Neuronal stem cell (in vitro differentiated cells): ENCODE measurements around the gene HECW1.

ENCODE experiments used
- DNase-seq: peaks from one replicate; pipeline ENCODE4 v3.0.0-alpha.2; 2013; ENCODE audit warnings: low spot score
- H2AFZ ChIP-seq: one replicate; pipeline ENCODE4 v1.6.1; 2013; ENCODE audit warnings: mild to moderate bottlenecking, low read length, inconsistent platforms
- H2AK5ac ChIP-seq: 2 replicates; pipeline ENCODE4 v1.6.1; 2013; ENCODE audit warnings: low read depth, mild to moderate bottlenecking, inconsistent platforms, low read length, moderate library complexity, mixed read lengths
- H2BK120ac ChIP-seq: 2 replicates; pipeline ENCODE4 v1.6.1; 2013; ENCODE audit warnings: low read depth, mild to moderate bottlenecking, inconsistent platforms, low read length, moderate library complexity, mixed read lengths
- H2BK12ac ChIP-seq: one replicate; pipeline ENCODE4 v1.6.1; 2013; ENCODE audit warnings: low read length, inconsistent platforms
- H2BK15ac ChIP-seq: 2 replicates; pipeline ENCODE4 v1.6.1; 2013; ENCODE audit warnings: mild to moderate bottlenecking, low read length, inconsistent platforms, mixed read lengths
- H2BK5ac ChIP-seq: one replicate; pipeline ENCODE4 v1.6.1; 2013; ENCODE audit warnings: inconsistent platforms, mild to moderate bottlenecking, low read length, moderate library complexity
- H3K14ac ChIP-seq: one replicate; pipeline ENCODE4 v1.6.1; 2013; ENCODE audit warnings: low read length, inconsistent platforms
- H3K18ac ChIP-seq: 2 replicates; pipeline ENCODE4 v1.6.1; 2013; ENCODE audit warnings: low read length, inconsistent platforms
- H3K23ac ChIP-seq: 2 replicates; pipeline ENCODE4 v1.6.1; 2013; ENCODE audit warnings: low read depth, mild to moderate bottlenecking, mixed read lengths, low read length, inconsistent platforms; ENCODE audit not compliant: poor library complexity
- H3K27ac ChIP-seq: replicated peaks from 3 replicates; pipeline ENCODE4 v1.5.1; 2013; ENCODE audit warnings: low read length, inconsistent platforms
- H3K27me3 ChIP-seq, 3 experiments: 2 replicates each; pipeline ENCODE4 v1.6.1; 2013; ENCODE audit warnings: low read length in 3 of 3, mild to moderate bottlenecking in 2 of 3, inconsistent platforms in 1 of 3, low read depth in 1 of 3, mixed read lengths in 1 of 3, moderate library complexity in 1 of 3; ENCODE audit not compliant: control insufficient read depth in 3 of 3, insufficient read depth in 3 of 3
- H3K36me3 ChIP-seq, 2 donors: replicated peaks in 1 of 2; 2 replicates each; pipeline ENCODE4 v1.6.1; 2013; ENCODE audit warnings: low read length in 2 of 2; ENCODE audit not compliant: control insufficient read depth in 2 of 2, insufficient read depth in 2 of 2
- H3K4ac ChIP-seq: 2 replicates; pipeline ENCODE4 v1.6.1; 2013; ENCODE audit warnings: inconsistent platforms, mild to moderate bottlenecking, low read length, moderate library complexity
- H3K4me1 ChIP-seq, 2 donors: 1 replicate in 1 of 2; 2 replicates in 1 of 2; pipeline ENCODE4 v1.6.1; 2013; ENCODE audit warnings: low read length in 2 of 2, low read depth in 1 of 2; ENCODE audit not compliant: control insufficient read depth in 2 of 2, insufficient read depth in 1 of 2
- H3K4me2 ChIP-seq: one replicate; pipeline ENCODE4 v1.6.1; 2013; ENCODE audit warnings: mild to moderate bottlenecking, low read length, inconsistent platforms; ENCODE audit not compliant: insufficient read depth, poor library complexity, severe bottlenecking
- H3K4me3 ChIP-seq, 2 donors: 2 replicates each; pipeline ENCODE4 v1.5.1; 2013; ENCODE audit warnings: low read length in 2 of 2, mild to moderate bottlenecking in 2 of 2, inconsistent platforms in 1 of 2, moderate library complexity in 1 of 2
- H3K79me1 ChIP-seq: one replicate; pipeline ENCODE4 v1.6.1; 2013; ENCODE audit warnings: low read depth, mild to moderate bottlenecking, inconsistent platforms, low read length, moderate library complexity
- H3K9ac ChIP-seq: one replicate; pipeline ENCODE4 v1.6.1; 2013; ENCODE audit warnings: mild to moderate bottlenecking, low read depth, low read length, inconsistent platforms; ENCODE audit not compliant: poor library complexity
- H3K9me3 ChIP-seq, 2 donors: replicated peaks in 1 of 2; 2 replicates each; pipeline versions ENCODE3 to v1.6.1; 2013; ENCODE audit warnings: low read length in 2 of 2, mild to moderate bottlenecking in 2 of 2, inconsistent platforms in 1 of 2, low read depth in 1 of 2, mixed read lengths in 1 of 2, moderate library complexity in 1 of 2; ENCODE audit not compliant: control insufficient read depth in 2 of 2, insufficient read depth in 1 of 2
- H4K8ac ChIP-seq: one replicate; pipeline ENCODE4 v1.6.1; 2013; ENCODE audit warnings: low read depth, mild to moderate bottlenecking, inconsistent platforms, low read length, moderate library complexity
- H4K91ac ChIP-seq: one replicate; pipeline ENCODE4 v1.6.1; 2013; ENCODE audit warnings: low read length, low read depth, mild to moderate bottlenecking, inconsistent platforms; ENCODE audit not compliant: poor library complexity
- whole genome bisulfite sequencing, 2 donors: extraction: QIAGEN DNeasy Blood & Tissue Kit; methylation state at CpG; one replicate each; pipeline ENCODE4 v1.1.7; 2013; ENCODE audit warnings: missing lambda C conversion rate in 2 of 2, mixed read lengths in 1 of 2; ENCODE audit not compliant: insufficient read length in 2 of 2, insufficient replicate concordance in 1 of 2; ENCODE audit errors: extremely low coverage in 2 of 2; 5-methylcytosine and 5-hydroxymethylcytosine counted together

HECW1 gene

GRCh38 chr7:43192806-43193460 is 80.5 kb downstream of the HECW1 start:
- H2BK12ac ChIP-seq, result no peak overlapping the region
- no peak overlapping the region for H2BK120ac ChIP-seq
- H3K4me3 ChIP-seq, result no peak overlapping the region
- no peak for DNase-seq
- no peak overlapping the region for H3K9ac ChIP-seq
- no peak overlapping the region for H4K8ac ChIP-seq
- WGBS, 2 donors, result no CpG with 5 or more reads among the region's 7 CpGs
- H4K91ac ChIP-seq, result no peak overlapping the region
- H3K27me3 ChIP-seq, result peaks cover 0 to under 1% (median 0%) of the 10 kb centered on the region in 3 experiments
- H3K36me3 ChIP-seq, result no peaks in the 10 kb centered on the region
- H3K4me1 ChIP-seq, result peaks cover 0 to 5% of the 10 kb centered on the region in 2 donors
- H2BK5ac ChIP-seq, result no peak overlapping the region
- no peak overlapping the region for H3K18ac ChIP-seq
- H3K23ac ChIP-seq, result no peak overlapping the region
- H3K14ac ChIP-seq, result no peak overlapping the region
- no peak overlapping the region for H2AFZ ChIP-seq
- no peak overlapping the region for H3K4me2 ChIP-seq
- no peak overlapping the region for H2AK5ac ChIP-seq
- H2BK15ac ChIP-seq, result no peak overlapping the region
- H3K4ac ChIP-seq, result no peak overlapping the region
- H3K9me3 ChIP-seq, result no peaks in the 10 kb centered on the region
- H3K79me1 ChIP-seq, result no peaks in the 10 kb centered on the region
- H3K27ac ChIP-seq, result no peak overlapping the region

GRCh38 chr7:43193893-43194292 is 81.4 kb downstream of the HECW1 start:
- Histone ChIP-seq H2AFZ (no peak overlapping the region), H3K4me2 (no peak overlapping the region), H2BK12ac (no peak overlapping the region), H2BK120ac (no peak overlapping the region), H3K9me3 (no peaks in the 10 kb centered on the region), H3K4me3 (no peak overlapping the region), H3K23ac (no peak overlapping the region), H2AK5ac (no peak overlapping the region), H3K36me3 (no peaks in the 10 kb centered on the region), H4K91ac (no peak overlapping the region), H3K4me1 (peaks cover 0 to 12% of the 10 kb centered on the region in 2 donors), H3K4ac (no peak overlapping the region), H3K9ac (no peak overlapping the region), H4K8ac (no peak overlapping the region), H3K79me1 (no peaks in the 10 kb centered on the region), H3K18ac (no peak overlapping the region), H3K14ac (no peak overlapping the region), H3K27me3 (no peaks in the 10 kb centered on the region), H2BK5ac (no peak overlapping the region), H3K27ac (no peak overlapping the region), H2BK15ac (no peak overlapping the region)
- no CpG with 5 or more reads among the region's 2 CpGs for WGBS, 2 donors
- DNase-seq, result no peak

- no peak overlapping the region for H3K4me2 ChIP-seq
- no peaks in the 10 kb centered on the region for H3K9me3 ChIP-seq
- H4K91ac ChIP-seq, result no peak overlapping the region
- no peak overlapping the region for H2BK5ac ChIP-seq
- H3K36me3 ChIP-seq, result no peaks in the 10 kb centered on the region
- no peak overlapping the region for H3K9ac ChIP-seq
- no peaks in the 10 kb centered on the region for H3K79me1 ChIP-seq
- no peak overlapping the region for H3K14ac ChIP-seq
- no peak for DNase-seq
- peak overlapping the region; percentile 10 for H3K27ac ChIP-seq
- H4K8ac ChIP-seq, result no peak overlapping the region
- WGBS, 2 donors, result no CpG with 5 or more reads among the region's 7 CpGs
- no peak overlapping the region for H3K23ac ChIP-seq
- peak overlapping the region; percentile 71 for H3K18ac ChIP-seq
- peak overlapping the region; percentile 77 for H2AK5ac ChIP-seq
- no peak overlapping the region for H2AFZ ChIP-seq
- no peak overlapping the region for H2BK15ac ChIP-seq
- peak overlapping the region; percentile 48 for H2BK12ac ChIP-seq
- no peak overlapping the region for H2BK120ac ChIP-seq
- H3K4me1 ChIP-seq, result peaks cover 0 to 13% of the 10 kb centered on the region in 2 donors
- H3K4me3 ChIP-seq, result no peak overlapping the region
- H3K27me3 ChIP-seq, result no peaks in the 10 kb centered on the region
- H3K4ac ChIP-seq, result no peak overlapping the region
Measured at GRCh38 chr7:43195256-43195655, 82.8 kb downstream of the HECW1 start.

GRCh38 chr7:43195768-43196167 is 83.3 kb downstream of the HECW1 start:
- Histone ChIP-seq H3K4me2 (no peak overlapping the region), H2BK15ac (no peak overlapping the region), H2BK5ac (no peak overlapping the region), H3K36me3 (no peaks in the 10 kb centered on the region), H3K4ac (no peak overlapping the region), H3K79me1 (no peaks in the 10 kb centered on the region), H3K4me1 (peaks cover 0 to 13% of the 10 kb centered on the region in 2 donors), H2BK120ac (no peak overlapping the region), H3K9me3 (no peaks in the 10 kb centered on the region), H3K27me3 (no peaks in the 10 kb centered on the region), H3K9ac (no peak overlapping the region), H2AFZ (no peak overlapping the region), H3K18ac (no peak overlapping the region), H2AK5ac (no peak overlapping the region), H3K27ac (no peak overlapping the region), H3K23ac (no peak overlapping the region), H4K8ac (no peak overlapping the region), H3K4me3 (no peak overlapping the region), H3K14ac (no peak overlapping the region), H4K91ac (no peak overlapping the region), H2BK12ac (no peak overlapping the region)
- WGBS, 2 donors, result no CpG with 5 or more reads among the region's 5 CpGs
- no peak for DNase-seq
